Liver (tissue), 3 donors: ENCODE results near the gene TUBA8.

ENCODE experiments used
- ATF3 ChIP-seq: IDR thresholded peaks from 2 replicates; pipeline ENCODE4 v1.6.1; 2016; ENCODE audit warnings: antibody characterized with exemption
- CTCF ChIP-seq: fragments of 150-350 bp; IDR thresholded peaks from 2 replicates; pipeline ENCODE4 v1.5.1; 2017; ENCODE audit warnings: improper control_type of control experiment, low read depth, low read length; ENCODE audit not compliant: missing input control
- GABPA ChIP-seq, 2 donors: IDR thresholded peaks in 1 of 2; conservative IDR thresholded peaks in 1 of 2; 2 replicates each; pipeline ENCODE4 v1.6.1; 2016; ENCODE audit warnings: antibody characterized with exemption in 2 of 2, mild to moderate bottlenecking in 1 of 2, moderate library complexity in 1 of 2
- HNF4G ChIP-seq: IDR thresholded peaks from 2 replicates; pipeline ENCODE4 v1.6.1; 2016; ENCODE audit warnings: antibody characterized with exemption
- JUND ChIP-seq, 2 donors: IDR thresholded peaks; 2 replicates each; pipeline ENCODE4 v1.6.1; 2016; ENCODE audit warnings: antibody characterized with exemption in 2 of 2
- MAX ChIP-seq: IDR thresholded peaks from 2 replicates; pipeline ENCODE4 v1.6.1; 2016; ENCODE audit warnings: antibody characterized with exemption
- NR2F2 ChIP-seq: IDR thresholded peaks from 2 replicates; pipeline ENCODE4 v1.6.1; 2016; ENCODE audit warnings: antibody characterized with exemption
- RAD21 ChIP-seq, 2 donors: IDR thresholded peaks; 2 replicates each; pipeline ENCODE4 v1.6.1; 2016; ENCODE audit warnings: antibody characterized with exemption in 2 of 2, mild to moderate bottlenecking in 2 of 2
- REST ChIP-seq: IDR thresholded peaks from 2 replicates; pipeline ENCODE4 v1.6.1; 2016; ENCODE audit warnings: antibody characterized with exemption, mild to moderate bottlenecking
- RXRA ChIP-seq, 2 donors: IDR thresholded peaks; 2 replicates each; pipeline ENCODE4 v1.6.1; 2017 to 2018; ENCODE audit warnings: antibody characterized with exemption in 2 of 2, mild to moderate bottlenecking in 1 of 2
- SP1 ChIP-seq: IDR thresholded peaks from 2 replicates; pipeline ENCODE4 v1.6.1; 2018; ENCODE audit warnings: antibody characterized with exemption, mild to moderate bottlenecking
- TAF1 ChIP-seq: conservative IDR thresholded peaks from 2 replicates; pipeline ENCODE4 v1.6.1; 2016; ENCODE audit warnings: antibody characterized with exemption, mild to moderate bottlenecking
- YY1 ChIP-seq: IDR thresholded peaks from 2 replicates; pipeline ENCODE4 v1.6.1; 2016; ENCODE audit warnings: antibody characterized with exemption, mild to moderate bottlenecking
- donor health status: healthy.
- donor health status: healthy.

- no peak for TF ChIP-seq TAF1
- no peak for TF ChIP-seq CTCF
- TF ChIP-seq REST: no peak
- no peak for TF ChIP-seq ATF3
- TF ChIP-seq RAD21 (IDR thresholded peaks at IDR 0.05): no peak
- TF ChIP-seq YY1: no peak
- no peak for TF ChIP-seq RXRA (IDR thresholded peaks at IDR 0.05)
- no peak for TF ChIP-seq SP1
- no peak for TF ChIP-seq GABPA (IDR thresholded peaks at IDR 0.05 in 1 of 2, conservative IDR thresholded peaks at IDR 0.05 in 1 of 2)
- no peak for TF ChIP-seq NR2F2
- no peak for TF ChIP-seq MAX
- no peak for TF ChIP-seq JUND (IDR thresholded peaks at IDR 0.05)
- TF ChIP-seq HNF4G: no peak
Observed at GRCh38 chr22:18096823-18097222, 13.8 kb upstream of the TUBA8 start.
